GM12892 (cell line): ENCODE data around the gene PSMD5.

ENCODE experiments used
- POLR2A ChIP-seq: IDR thresholded peaks from 2 replicates; pipeline ENCODE4 v1.6.1; 2011; ENCODE audit warnings: low read depth, low read length, control low read depth
- TAF1 ChIP-seq: IDR thresholded peaks from 2 replicates; pipeline ENCODE4 v1.6.1; 2011; ENCODE audit warnings: low read depth, mild to moderate bottlenecking, control low read depth, low read length, borderline replicate concordance

- TF ChIP-seq TAF1 (no peak), POLR2A (no peak)
These were observed 32.5 kb upstream of the PSMD5 start for GRCh38 chr9:120875195-120875565.
